A172 (cell line): Measurements from ENCODE around the gene TMEM238L. TPM values are rescaled to one million over a fixed set of nuclear protein-coding genes. Genes with fewer than 3 reads are reported as not detected.

Experiments used
- total RNA-seq: library from RNA; depleted of rRNA; stranded (reverse); fragments of >200 nt; shearing (Covaris generic); gene quantifications from 2 replicates; pipeline ENCODE4 v1.2.3, GENCODE V29; 2014; rRNA removed

Gene TMEM238L
- total RNA-seq, 1 experiment from 2014 or later: not detected

Other genes with a start within 250 kb of the TMEM238L start
- 3.9 and 5.6 TPM in 2 replicates for gene MYH3, start 146.8 kb downstream of the TMEM238L start, total RNA-seq
- gene SCO1, start 106.6 kb downstream of the TMEM238L start, total RNA-seq: 51.6 and 58.9 TPM in 2 replicates
- gene ADPRM, start 106.5 kb downstream of the TMEM238L start, total RNA-seq: 8.4 and 11.1 TPM in 2 replicates
- 0.12 and 0.26 TPM in 2 replicates for gene TMEM220, start 74.1 kb downstream of the TMEM238L start, total RNA-seq
- gene PIRT, start 34.0 kb upstream of the TMEM238L start, total RNA-seq: not detected in 2 replicates